GM18909 (cell line): ENCODE results near the gene ADORA2A.
A peak's percentile ranks its signal among the peaks of the same experiment; 100 is the strongest.

Source experiments
- ATAC-seq: cut with Tn5 transposase; IDR thresholded peaks from one replicate; pipeline ENCODE4 v1.9.1; 2021; ENCODE audit warnings: mild to moderate bottlenecking; ENCODE audit not compliant: unreplicated experiment, poor library complexity

Gene ADORA2A

DNA sequence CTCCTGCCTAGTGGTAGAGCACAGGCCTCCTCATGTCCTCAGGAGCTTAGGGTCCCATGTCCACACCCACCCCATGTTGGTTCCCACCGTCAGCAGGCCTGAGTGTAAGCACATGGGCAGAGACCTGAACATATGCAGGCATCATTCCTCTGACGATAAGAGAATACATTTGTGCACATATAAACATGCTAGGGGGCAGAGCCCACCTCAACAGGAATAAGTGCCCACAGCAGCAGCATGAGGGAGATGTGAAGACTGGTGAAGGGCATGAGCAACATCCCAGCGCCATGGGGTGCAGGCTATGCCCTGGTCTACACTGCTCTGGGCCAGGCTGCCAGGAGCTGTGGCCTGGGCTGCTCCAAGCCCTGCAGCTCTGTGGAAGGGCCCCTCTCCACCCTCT, 16.9 kb downstream of the ADORA2A start:
- ATAC-seq, result no peak

DNA sequence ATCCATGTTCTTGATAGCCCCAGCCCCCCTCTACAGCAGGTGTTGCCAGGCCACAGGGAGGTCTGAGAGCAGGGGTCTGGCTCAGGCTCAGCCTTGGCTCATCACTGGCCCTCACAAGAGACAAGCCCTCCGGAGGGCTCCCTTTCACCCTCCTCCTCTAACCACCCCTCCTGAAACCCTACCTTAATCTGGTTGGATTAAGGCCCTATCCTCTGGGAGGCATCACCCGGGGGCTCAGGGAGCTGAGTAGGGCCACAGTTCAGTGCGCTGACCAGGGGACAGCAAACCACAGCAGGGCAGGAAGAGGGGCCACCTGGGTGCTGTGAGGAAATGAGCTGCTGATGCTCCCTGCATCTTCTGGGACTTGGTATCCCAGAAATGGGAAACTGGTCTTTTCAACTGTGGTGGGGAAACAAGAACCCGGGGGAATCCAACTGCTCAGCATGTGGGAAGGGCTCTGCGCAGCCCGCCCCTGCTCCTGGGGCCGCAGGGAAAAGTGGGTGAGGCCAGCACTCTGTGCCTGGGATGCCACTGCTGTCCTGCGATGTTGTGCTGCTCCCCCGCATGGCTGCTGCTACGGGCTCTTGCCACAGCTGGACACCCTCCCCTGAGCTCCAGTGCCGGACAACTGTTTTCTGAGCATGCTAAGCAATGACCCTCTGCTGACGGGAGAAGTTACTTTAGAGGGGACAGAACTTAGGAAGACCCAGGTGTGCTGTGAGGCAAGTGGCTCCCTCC, 17.5 kb downstream of the ADORA2A start:
- no peak for ATAC-seq

DNA sequence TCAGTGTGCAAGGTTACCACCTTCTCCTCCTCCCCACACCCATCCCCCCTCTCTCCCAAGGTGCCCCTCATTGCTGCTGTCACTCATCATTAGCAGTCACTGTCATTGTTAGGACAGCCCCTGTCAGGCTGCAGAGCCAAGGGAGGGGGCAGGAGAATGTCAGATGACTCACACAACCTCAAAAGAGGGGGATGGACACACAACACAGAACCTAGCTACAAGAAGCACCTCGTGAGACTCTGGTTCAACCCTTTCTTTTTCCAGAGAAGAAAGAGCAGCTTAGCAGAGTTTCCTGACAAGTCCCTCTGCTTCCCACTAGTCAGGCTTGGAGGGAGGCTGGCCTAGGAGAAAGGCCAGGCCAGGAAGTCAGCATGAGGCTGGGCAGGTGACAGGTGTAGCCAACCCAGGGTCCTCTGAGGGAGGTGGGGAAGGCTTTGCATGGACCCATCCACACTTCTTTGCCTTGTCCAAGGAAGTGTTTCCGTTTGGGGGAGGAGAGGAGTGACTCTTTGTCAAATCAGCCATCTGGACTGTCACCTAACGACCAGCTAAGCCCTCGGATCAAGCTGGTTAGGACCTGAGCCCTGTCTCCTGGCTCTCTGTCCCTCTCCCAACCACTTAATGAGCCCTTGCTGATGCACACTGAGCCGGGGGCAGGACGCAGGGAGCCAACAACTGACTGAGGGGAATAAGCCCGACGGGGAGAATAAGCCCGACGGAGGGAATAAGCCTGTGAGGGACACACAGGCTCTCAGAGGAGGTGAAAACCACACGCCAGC, 18.3 kb downstream of the ADORA2A start:
- no peak for ATAC-seq

DNA sequence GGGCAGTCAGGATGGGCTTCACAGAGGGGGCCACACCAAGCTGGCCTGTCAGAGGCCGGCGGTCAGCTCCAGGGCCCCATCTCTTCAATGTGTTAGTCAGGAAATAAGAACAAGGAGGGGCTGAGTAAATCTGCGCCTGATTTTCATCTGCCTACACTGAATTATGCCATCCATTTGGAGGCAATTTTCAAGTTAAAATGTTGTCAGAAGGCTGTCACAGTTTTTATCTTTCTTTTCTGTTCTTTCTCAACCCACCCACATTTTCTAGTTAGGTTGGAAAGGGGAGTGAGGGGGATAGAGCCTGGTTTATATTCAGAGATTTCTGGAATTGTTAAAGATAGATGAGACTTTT, 18.8 kb downstream of the ADORA2A start:
- ATAC-seq, result no peak

DNA sequence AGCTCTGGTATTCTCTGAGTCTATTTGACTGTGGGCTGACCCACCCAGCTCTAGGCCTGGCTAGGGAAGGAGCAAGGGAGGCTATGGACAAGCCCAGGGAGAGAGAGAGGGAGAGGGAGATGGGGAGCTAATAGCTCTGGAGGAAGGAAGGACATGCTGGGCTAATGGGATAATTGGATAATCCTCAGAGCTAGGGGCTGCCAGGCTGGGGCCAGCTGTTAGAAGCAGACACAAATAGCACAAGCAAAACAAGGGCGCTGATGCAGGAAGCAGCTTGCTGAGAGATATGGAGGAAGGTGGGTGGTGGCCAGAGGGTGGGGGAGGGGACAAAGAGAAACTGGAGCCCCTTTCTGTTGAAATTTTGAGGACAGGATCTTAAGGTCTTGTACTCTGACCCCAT, 23.2 kb downstream of the ADORA2A start:
- ATAC-seq, result no peak

DNA sequence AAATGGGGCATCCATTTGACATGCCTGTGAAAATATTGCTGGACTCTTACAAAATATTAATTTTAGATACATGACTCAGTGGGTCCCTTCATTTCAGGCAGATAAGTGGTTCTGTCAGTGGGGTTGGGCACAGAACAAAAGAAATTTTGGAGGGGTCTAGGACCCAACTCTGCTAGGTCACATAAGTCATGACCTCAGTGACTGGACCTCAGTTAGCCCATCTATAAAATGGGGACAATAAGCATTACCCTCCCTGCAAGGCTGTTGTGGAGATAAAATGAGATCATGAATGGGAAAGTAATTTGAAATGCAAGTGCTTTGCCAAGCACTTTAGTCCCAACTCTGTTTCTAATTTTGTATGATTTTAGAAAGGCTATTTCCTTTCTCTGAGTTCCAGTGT, 23.8 kb downstream of the ADORA2A start:
- ATAC-seq, result no peak

DNA sequence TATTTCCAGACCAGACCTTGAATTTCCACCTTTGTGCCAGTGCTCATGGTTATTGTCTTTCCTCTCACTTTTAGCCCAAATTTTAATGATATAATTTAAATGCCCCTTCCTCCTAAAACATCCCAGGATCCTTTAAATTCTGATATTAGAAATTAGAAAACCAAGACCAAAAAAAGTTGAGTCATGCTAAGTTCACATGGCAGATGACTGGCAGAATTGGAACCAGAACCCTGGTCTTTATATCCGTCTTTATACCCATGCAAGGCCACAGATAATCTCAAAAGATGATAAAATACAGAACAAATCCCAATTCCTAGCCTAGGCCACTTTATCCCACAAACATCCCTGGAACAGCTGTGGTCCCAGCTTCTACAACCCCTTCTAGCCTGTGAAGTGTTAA, 26.5 kb downstream of the ADORA2A start:
- ATAC-seq, result no peak

DNA sequence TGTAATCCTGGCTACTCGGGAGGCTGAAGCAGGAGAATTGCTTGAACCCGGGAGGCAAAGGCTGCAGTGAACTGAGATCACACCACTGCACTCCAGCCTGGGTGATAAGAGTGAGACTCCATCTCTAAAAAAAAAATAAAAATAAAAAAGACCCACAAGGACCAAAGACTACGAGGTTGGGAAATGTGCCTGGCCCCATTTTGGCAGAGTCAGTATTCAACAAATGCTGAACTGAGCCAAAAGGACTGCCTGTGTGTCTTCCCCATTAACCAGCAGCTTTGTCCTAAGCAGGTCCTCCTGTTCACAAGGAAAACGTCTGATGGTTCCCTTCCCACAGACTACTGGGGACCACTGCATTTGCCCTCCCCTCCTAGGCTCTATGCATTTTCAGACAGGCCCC, 27.6 kb downstream of the ADORA2A start:
- ATAC-seq, result no peak

DNA sequence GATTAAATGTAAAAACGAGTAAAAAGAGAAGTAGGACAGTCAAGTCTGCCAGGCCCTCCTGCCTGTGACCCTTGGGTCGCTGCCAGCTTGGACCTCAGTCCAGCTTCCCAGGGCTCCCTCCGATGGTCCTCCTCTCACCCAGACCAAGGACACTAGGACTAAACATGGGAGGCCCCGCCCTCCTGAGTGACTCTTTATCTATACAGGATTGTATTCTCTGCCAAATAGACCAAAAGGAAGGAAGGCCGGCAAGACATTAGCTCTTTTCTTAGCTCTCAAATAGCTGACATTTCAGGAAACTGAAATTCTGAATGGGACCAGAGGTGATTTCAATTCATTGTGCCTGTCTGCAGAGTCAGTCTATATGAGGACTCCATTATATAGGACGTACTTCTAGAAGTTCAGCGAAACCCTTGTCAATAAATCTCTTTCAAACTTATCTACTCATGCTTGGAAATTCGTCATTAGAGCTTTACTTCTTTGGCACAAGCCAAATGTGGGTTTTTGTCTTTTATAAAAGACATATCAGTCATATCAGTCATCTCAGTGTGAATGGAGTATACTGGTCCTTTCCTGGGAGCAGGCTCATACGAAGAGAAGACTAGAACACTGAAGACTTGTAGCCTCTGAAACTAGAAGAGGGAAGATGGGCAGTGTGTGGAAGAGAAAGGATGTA, 28.5 kb downstream of the ADORA2A start:
- ATAC-seq, result no peak

DNA sequence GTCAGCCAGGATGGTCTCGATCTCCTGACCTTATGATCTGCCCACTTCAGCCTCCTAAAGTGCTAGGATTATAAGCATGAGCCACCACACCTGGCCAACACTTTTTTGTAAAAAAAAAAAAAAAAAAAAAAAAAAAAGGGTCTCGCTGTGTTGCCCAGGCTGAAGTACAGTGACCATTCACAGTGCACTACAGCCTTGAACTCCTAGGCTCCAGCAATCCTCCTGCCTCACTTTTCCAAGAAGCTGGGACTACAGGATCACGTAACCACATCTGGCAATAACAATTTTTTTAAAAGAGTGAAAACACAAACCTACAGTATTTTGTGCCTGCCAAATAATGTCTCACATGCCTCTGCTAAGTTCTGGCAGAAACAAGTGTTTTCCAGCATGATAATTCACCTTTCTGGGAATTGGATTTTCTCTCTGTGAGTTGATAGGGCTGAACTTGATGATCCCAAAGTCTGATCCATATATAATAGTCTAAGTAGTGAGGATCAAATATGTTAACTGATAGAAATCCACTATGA, 30.6 kb downstream of the ADORA2A start:
- no peak for ATAC-seq

DNA sequence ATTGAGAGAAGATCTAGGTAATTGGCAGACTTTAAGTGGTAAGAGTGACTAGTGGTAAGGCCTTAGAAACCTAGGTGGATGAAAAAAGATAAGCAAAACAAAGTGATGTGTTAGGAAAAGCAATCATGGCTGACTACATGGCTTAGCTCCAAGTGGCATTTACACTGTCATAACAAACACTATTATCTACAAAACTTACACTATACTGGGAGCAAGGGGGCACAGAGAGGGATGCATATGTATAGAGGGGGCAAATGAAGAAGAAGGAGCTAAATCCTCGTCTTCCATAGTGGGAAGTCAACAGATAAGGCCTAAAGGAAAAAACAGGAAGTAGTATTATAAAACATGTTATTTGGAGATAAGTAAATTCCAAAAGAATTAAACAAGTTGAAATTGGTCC, 32.5 kb downstream of the ADORA2A start:
- no peak for ATAC-seq

DNA sequence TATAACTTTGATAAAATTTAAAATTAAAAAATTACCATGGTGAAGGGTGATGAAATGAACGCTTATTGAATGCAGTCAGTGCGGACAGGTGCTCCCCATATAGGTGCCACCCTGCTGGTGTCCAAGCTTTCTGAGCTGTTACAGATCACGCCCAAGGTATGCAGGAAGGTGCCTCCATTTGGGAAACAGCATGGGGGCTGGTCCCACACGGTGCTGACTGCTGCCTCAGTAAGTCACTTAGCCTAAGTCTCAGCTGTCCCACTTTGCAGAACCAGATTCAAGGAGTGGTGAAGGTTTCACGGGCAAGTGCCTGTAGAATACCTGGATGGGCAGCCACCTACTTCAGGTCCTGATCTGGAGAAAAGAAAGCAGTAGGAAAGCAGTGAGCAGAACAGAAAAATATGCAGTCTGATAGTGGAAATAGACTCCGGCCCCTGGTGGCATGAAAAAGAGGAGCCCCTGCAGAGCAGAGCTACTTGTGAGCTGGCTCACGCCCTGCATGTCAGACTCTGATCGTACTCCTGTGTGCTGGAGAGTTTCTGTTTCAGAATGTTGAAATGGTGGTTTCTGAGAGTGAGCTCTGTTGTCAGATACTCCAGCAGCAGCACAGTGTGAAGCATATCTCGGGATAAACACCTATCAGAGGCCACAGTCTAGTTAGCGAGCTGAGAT, 33.2 kb downstream of the ADORA2A start:
- ATAC-seq, result peak; percentile 52

DNA sequence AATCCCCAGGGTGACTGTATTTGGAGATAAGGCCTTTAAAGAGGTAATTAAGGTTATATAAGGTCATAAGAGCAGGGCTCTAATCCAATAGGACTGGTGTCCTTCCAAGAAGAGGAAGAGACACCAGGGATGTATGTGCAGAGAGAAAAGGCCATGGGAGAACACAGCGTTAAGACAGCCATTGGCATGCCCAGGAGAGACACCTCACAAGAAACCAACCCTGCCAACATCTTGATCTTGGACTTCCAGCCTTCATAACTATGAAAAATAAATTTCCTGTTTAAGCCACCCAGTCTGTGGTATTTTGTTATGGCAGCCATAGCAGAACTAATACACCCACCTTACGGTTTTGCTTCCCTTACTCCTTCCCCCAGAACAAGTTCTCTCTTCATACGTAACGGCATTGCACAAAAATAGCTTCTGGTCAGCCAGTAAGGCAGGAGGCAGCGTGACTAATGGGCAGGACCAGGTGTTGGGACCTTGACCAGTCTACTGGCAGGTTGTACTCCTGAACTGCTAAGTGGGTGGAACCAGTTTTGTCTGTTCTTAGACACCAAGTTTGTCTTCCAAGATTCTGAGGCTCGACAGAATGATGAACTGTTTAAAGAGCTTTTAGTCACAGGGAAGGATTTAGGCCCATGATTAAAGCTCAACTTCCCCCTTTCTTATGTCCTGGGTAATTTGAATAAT, 35.8 kb downstream of the ADORA2A start:
- no peak for ATAC-seq

DNA sequence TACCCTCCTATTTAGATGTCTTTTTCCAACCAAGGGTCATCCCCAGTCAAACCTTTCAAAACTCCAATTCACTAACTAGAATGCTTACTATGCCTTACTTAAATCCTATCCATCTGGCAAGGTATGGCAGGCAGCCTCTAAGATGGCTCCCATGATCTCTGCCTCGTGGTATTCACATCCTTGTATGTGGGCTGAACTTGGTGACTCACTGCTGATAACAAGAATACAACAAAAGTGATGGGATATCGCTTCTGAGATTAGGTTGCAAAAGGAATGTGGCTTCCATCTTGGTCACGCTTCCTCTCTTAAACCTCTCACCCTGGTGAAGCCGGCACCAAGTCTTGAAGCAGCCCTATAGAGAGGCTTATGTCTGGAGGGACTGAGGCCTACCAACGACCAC, 38.2 kb downstream of the ADORA2A start:
- ATAC-seq, result no peak

DNA sequence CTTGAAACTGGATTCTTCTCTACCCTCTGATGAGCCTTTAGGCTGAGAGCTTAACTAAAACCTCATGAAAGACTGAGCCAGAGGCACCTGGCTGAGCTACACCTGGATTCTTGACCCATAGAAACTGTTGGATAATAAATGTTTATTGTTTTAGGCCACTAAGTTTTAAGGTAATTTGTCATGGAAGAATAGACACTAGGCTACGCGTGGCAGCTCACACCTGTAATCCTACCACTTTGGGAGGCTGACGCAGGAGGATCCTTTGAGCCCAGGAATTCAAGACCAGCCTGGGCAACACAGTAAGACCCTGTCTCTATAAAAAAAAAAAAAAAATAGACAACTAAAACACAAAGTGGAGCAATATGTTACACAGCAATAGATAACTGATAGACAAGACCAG, 38.6 kb downstream of the ADORA2A start:
- no peak for ATAC-seq

DNA sequence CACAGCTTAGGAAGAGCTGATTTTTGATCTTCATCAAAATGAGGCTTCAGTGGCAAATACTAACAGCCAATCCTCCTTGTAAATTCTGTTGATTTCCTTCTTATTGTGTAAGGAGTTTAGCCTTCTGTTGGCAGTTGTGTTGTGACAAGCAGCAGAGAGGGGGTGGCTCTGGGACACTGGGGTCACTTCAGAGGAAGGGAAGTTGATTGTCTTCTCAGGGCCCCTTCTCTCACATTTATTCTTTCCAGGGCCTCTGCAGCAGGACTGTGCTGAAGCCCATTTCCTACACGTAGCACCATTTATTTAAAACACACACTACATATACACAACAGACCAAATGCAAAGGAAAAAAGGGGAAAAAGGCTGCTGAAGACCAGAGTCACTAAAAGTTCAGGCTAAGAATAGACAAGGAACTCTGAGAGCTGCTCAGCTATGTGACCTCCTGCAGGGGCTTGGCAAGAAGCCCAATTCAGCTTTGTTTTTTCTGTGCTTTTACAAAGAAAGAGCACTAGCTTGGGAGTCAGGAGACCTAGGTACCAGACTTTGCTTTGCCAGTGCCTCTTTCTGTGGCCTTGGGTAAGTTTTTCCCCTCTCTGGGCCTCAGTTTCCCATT, 39.4 kb downstream of the ADORA2A start:
- ATAC-seq, result no peak

DNA sequence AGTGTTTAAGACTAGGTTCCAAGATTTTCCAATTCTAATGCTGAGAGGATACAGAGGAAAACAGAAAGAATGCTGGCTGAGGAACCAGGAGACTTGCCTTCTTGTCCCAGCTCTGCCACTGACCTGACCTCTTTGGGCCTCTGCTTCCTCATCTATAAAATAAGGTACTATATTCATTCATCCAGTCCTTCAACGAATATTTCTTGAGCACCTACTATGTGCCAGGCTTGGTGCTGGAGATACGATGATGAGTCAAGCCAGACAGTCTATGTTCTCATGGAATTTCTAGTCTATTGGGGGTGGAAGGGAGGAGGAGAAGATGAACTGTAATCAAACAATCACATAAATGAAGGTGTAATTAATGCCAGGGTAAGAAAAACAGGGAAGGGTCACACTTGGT, 39.9 kb downstream of the ADORA2A start:
- ATAC-seq, result no peak

DNA sequence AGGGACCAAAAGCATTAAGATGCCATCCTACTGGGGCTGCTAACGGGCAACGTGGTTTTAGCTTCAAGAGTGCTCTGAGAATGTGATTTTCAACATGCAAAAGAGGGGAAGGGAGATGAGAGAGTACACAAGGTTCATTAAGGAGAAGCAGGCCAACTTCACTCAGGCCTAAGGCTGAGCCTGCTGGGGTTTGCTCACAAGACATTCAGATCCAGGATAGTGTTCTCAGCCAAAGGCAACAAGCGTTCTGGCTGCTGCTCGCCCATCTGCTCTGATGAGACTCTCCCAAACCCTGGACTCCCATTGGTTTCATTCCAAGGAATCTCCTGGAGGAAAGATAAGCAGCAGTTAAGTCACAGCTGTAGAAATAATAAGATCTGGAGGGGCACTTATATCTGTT, 44.2 kb downstream of the ADORA2A start:
- ATAC-seq, result no peak

DNA sequence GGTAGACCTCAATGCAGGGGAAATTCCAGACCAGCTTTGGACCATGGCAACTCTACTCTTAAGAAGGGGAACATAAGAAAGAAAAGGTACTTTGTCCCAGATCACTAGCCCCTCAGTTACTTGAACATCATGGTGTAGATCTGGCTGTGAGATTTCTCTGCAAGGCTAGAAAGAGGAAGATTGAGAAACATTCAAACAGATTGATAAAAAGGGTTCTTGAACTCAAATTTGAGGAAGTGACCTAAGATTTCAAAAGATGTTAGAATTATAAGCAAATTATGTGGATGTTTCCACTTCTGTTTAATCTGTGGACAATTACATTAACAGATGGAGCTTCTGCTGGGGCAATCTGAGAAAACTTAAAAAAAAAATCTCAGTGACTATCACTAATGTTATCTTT, 45.9 kb downstream of the ADORA2A start:
- ATAC-seq, result no peak

DNA sequence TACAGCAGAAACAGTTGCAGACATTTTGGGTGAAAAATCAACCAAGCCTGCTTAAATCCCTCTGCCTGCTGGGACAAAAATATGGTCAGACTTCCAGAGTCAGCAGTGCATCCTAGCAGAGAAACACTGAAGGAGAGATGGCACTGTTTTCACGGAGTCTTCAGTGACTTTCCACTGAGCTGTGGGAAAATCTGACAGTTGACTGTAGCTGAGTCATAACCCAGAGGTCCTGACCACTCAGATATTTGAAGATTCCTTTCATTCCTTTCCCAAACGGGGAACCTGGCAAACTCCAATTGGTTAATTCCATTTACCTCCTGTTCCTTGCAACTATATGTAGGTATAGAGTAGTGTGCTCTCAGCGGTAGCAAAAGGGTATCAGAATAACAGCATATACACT, 46.8 kb downstream of the ADORA2A start:
- ATAC-seq, result no peak
